GM19328 (cell line): ENCODE measurements around the gene TMEM100.
"Not testable (repeated sequence)": the region's sequence is repeated elsewhere in the genome, so short reads cannot be mapped to it uniquely, and the experiment has no call there.

Experiments
- ATAC-seq: cut with Tn5 transposase; IDR thresholded peaks from one replicate; pipeline ENCODE4 v1.9.1; 2021; ENCODE audit warnings: mild to moderate bottlenecking, moderate library complexity; ENCODE audit not compliant: unreplicated experiment

Gene TMEM100

DNA sequence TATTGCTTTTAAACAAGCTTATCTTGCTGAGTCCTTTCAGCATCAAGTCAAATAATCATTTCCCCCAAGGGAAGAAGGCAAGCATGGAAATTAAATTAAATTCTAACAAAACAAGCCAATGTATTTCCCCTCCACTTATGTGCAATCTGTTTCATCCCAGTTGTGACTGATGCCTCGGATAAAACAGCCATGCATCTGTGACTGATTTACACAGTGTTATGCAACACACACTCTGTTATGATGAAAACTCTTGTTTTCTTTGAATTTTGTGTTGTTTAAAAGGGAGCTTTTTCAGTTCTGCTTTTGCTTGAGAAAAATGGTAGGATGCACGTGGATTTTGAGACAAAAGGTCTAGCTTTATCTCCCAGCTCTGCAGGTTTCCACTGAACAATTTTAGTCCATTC lies 32.6 kb downstream of the TMEM100 start:
- ATAC-seq, result no peak

DNA sequence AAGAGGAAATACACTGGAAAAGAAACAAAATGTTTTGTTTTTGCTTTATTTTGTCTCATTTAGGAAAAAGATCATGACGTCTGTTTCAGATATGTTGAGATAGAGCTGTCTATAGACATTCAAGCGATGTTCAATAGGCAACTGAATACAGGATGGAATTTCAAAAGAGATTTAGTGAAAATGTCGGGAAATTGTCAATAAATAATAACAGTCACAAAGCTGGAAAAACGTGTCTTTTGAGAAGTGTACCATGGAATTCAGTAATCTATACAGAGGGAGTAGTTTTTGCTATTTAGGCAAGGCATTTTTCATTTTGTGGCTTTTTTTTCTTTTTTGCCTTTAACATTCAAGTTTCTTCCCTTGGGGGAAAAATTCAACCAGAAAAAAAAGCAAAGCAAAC lies 33.0 kb downstream of the TMEM100 start:
- ATAC-seq, result no peak

DNA sequence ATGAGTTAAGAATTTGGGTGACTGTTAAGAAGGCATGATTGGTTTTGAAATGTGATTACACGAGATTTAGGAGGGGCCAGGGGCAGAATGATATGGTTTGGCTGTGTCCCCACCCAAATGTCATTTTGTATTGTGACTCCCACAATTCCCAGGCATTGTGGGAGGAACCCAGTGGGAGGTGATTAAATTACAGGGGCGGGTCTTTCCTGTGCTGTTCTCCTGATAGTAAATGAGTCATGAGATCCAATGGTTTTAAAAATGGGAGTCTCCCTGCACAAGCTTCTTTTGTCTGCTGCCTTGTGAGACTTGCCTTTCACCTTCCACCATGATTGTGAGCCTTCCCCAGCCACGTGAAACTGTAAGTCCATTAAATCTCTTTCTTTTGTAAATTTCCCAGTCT lies 34.6 kb downstream of the TMEM100 start:
- ATAC-seq, result no peak

DNA sequence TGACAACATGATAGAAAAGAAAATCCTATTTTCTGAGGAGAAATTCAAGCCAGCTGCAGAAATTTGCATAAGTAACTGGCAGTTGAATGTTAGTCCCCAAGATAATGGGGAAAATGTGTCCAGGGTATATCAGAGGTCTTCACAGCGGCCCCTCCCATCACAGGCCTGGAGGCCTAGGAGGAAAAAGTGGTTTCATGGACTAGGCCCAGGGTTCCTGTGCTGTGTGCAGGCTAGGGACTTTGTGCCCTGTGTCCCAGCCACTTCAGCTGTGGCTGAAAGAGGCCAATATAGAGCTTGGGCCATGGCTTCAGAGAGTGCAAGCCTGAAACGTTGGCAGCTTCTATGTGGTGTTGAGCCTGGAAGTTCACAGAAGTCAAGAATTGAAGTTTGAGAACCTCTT lies 35.6 kb downstream of the TMEM100 start:
- no peak for ATAC-seq

DNA sequence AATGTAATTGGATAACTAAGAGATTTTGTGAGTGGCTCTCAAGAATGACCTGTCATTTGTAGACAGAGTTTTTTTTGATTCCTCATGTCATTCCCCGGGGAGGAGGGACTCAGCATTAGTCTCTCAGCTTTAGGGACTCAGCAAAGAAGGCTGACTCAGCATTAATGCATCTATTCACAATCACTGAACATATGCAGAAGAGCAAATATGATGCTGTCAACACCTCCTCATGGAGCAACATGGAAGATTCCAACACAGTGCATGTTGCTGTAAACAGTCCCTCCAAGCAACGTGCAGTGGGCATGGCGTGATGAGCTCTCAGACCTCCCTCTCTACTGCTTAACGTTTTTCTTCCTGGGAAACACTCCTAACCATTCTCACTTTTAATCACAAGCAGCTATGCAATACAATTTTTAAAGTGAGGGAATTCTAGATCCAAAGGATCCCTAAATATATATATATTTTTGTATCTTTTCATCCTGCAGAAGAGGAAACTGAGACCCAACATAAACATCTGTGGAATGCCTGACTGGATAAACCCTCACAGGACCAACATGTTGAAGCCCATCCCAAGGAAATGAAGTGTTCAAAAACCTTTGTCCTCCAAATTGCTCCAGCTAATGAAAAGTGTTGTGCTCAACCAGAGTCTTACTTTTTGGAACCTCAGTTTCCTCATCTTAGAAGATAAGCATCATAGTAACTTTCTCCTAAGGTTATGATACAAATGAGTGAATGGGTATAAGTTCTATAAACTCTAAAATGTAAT lies 38.9 kb downstream of the TMEM100 start:
- ATAC-seq, result no peak

DNA sequence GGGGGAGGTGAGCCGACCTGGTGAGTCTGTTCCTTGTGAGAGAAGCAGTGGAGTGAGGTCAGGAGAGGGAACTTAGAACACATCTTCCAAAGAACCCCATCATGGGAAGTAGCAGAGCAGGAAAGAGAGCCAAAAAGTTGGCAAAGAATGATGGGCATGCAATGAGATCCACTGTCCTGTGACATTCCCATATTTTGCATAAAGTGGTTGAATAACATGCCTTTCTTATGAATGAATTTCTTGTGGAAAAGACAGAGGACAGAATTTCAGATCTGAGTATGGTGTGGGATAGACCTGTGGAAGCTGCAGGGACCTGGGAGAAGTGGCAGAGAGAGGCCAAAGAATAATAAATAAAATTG lies 41.3 kb downstream of the TMEM100 start:
- no peak for ATAC-seq

DNA sequence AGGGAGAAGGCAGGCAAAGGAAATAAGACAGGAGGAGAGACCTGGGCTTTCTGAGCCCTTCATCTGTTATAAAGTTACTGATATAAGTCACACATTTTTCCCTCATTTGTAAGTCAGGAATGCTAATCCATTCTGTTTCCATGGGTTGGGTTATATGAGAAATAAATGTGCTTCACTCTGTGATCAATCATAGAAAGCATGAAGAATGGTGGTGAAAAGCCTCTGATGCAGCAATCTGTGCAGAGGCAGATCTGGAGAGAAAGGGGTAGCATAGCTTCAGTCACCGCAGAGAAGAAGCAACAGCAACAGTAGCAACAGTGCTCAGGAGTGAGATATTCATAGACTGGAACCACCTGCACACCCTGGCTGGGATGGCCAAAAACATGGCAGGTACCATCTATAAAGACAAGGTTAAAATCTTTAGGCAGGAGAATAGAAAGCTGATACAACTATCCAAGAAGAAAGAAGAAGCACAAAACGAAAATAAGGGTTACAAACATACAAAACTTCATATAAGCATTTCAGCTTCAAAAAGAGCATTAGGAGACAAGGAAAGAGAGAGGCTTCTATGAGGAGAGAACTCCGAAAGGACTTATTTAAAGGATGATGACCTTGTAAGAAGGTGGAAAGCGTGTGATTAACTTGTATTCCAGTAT lies 41.9 kb downstream of the TMEM100 start:
- ATAC-seq, result no peak

DNA sequence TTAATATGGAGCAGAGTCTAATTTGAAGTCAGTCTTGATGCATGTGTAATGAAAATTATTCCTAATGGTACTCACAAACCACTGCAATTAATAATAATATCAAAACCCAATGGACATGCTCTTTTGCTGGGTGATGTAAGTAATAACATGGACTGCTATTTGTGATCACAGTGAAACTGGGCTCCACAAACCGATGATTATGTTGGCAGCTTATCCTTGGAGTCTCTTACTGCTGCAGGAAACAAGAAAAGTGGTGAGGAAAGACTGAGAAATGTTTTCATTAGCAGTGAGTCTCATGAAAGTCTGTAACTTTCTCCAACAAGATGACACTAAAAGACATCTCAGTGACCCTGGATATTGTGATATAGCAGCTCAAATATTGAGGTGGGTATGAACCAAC lies 45.2 kb downstream of the TMEM100 start:
- ATAC-seq, result no peak

DNA sequence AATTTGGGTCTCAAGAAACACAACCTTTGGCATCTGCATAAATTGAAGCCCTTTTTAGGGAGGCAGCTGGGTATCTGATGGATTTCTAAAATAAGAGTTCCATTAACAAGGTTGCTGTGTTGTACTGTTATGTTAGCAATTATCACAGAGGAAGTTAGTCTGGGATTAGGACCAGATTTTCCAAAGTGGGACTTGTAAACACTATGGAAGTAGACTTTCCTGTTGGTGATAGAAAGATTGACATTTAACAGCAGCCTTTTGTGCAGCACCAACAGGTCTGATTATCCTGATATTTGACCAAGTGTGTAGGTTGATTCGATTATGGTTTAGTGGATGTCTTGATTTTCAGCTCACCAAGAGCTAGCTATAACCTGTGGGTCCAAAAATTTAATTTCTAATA lies 46.4 kb downstream of the TMEM100 start:
- ATAC-seq, result no peak

DNA sequence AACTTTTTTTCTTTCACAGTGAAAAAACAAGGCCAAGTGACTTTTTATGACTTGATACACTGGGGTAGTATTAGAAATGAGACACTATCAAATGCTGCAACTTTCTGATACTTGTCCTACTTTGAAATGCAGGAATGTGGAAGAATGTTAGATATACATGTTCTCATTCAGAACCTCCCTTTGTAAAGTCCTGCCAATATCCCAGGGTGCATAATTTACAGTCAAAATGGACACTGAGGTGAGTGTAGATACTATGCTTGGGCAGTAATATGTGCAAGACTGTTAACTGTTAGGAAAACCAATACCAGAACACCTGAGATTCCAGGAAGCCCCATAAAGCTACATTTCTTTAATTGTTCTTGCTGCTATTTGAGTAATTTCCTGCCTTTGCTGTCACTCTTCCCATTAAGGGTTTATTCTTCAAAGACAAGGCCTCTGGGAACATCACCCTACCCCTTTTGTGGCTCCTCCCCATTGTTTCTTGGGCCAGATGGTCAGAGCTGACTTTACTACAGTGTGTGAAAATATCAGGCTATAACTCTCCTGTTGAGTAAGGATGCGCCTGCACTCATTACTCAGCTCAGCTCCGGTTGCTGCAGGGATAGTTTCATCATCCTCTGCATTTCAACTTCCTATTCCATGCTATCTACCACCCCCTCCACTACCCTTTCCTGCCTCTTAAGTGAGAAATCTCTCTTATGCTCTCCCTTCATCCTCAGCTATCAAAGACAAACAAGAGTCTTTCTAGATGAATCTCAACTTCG lies 48.7 kb downstream of the TMEM100 start:
- no peak for ATAC-seq

DNA sequence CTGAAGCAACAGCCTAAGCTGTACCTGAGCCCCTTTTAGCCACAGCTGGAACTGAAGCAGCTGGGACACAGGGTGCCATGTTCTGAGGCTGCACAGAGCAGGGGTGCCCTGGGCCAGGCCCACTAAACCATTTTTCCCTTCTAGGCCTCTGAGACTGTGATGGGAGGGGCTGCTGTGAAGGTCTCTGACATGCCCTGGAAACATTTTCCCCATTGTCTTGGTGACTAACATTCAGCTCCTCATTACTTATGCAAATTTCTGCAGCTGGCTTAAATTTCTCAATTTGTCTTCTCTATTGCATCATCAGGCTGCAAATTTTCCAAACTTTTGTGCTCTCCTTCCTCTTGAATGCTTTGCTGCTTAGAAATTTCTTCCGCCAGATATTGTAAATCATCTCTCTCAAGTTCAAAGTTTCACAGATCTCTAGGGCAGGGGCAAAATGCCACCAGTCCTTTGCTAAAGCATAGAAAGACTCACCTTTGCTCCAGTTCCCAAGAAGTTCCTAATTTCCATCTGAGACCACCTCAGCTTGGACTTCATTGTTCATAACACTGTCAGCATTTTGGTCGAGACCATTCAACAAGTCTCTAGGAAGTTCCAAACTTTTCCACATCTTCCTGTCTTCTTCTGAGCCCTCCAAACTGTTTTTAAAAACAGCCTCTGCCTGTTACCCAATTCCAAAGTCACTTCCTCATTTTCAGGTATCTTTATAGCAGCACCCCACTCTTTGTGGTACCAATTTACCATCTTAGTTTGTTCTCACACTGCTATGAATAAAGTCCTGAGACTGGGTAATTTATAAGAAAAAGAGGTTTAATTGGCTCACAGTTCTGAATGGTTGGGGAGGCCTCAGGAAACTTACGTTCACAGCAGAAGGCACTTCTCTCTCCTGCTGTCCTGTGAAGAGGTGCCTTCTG lies 49.8 kb downstream of the TMEM100 start:
- ATAC-seq, result no peak

DNA sequence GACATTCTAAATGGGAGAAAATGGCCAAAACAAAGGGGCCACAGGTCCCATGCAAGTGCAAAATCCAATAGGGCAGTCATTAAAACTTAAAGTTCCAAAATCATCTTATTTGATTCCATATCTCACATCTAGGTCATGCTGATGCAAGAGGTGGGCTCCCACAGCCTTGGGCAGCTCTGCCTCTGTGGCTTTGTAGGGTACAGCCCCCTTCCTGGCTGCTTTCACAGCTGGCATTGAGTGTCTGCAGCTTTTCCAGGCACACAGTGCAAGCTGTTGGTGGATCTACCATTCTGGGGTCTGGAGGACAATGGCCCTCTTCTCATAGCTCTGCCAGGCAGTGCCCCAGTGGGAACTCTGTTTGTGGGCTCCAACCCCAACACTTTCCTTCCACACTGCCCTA lies 50.7 kb downstream of the TMEM100 start:
- not testable (repeated sequence) for ATAC-seq
